ENCODE results near the gene ARAP3. TPM values are rescaled to one million over a fixed set of nuclear protein-coding genes. Genes with fewer than 3 reads are reported as not detected.

Gene ARAP3
- total RNA-seq, 1 experiment from 2014 or later: 27.6 TPM

DNA sequence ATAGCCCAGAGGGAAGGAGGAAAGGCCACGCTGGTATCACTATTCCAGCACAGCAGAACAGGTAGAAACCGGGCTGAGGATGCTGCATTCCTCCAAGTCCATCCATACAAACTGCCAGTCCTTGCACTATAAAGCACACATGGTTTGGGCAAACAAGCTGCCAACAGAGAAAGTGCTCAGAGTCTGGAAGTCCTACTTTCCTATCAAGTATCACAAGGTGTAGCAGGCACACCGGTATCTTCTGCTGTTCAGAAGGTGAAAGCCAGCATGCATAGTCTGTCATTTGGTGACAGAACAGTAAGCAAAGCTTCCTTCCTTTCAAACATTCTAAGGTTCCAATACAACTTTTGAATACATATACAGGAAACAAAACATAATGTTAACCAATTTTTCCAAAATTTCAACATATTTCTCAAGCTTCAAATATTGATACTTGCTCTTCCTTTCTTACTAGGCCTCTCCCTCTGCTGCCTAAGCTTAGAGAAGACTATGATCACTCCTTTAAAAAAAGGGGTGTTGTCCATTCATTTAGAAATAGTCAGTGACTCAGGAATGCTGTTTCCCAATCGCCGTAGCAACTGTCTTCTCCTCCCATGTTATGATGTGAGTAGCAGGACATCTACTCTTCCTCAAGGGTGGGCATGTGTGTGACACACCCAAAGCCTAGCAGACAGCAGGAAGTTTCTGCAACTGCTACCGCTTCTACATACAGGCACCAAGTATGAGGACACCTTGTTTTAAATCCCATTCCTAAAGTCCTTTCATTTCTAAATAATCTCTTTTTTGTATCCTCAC is 77.9 kb downstream of the ARAP3 start:
- H4K20me1 ChIP-seq (ENCODE audit: control insufficient read depth, insufficient read depth, insufficient read length): no peaks in the 10 kb centered on the region
- no peak overlapping the region for H3K56ac ChIP-seq (ENCODE audit: insufficient read length, low read depth, low read length)
- peaks cover 2% of the 10 kb centered on the region; the same call in 1 of the 2 replicates for H3K4me1 ChIP-seq (ENCODE audit: insufficient read depth, low read length)
- H3K14ac ChIP-seq (ENCODE audit: insufficient read depth, low read length): no peak overlapping the region
- peak; percentile 32 for DNase-seq
- H3K9ac ChIP-seq (ENCODE audit: extremely low read depth, insufficient read length, low read length): no peak overlapping the region
- H2AK5ac ChIP-seq (ENCODE audit: insufficient read length, low read length): no peak overlapping the region
- H3K79me1 ChIP-seq (ENCODE audit: insufficient read depth, low read depth, low read length, poor library complexity, severe bottlenecking): no peaks in the 10 kb centered on the region
- H2BK120ac ChIP-seq (ENCODE audit: low read depth, low read length, poor library complexity, severe bottlenecking): no peak overlapping the region
- peaks cover 17% of the 10 kb centered on the region; the same call in 1 of the 2 replicates for H3K79me2 ChIP-seq (ENCODE audit: insufficient read depth, low read length)
- H3K4me1 Mint-ChIP-seq: peaks cover 6 to 11% of the 10 kb centered on the region in 2 experiments
- H3K4me2 ChIP-seq (ENCODE audit: insufficient read depth, insufficient read length, low read length): no peak overlapping the region
- no peak overlapping the region for H3K4ac ChIP-seq (ENCODE audit: low read depth, low read length)
- no peak overlapping the region for H3K4me3 Mint-ChIP-seq
- H4K5ac ChIP-seq (ENCODE audit: insufficient read length, low read depth, low read length): no peak overlapping the region
- no CpG with 5 or more reads among the region's 6 CpGs for WGBS (ENCODE audit: extremely low coverage, insufficient read length, low lambda C conversion rate)
- no peak overlapping the region for H3K27ac ChIP-seq (ENCODE audit: insufficient read length, low read depth, low read length)
- H3K23ac ChIP-seq (ENCODE audit: insufficient read length, low read depth, low read length): no peak overlapping the region
- no peaks in the 10 kb centered on the region for H3K23me2 ChIP-seq (ENCODE audit: insufficient read length, low read depth, low read length, poor library complexity, severe bottlenecking)
- no peak overlapping the region for H3K18ac ChIP-seq (ENCODE audit: insufficient read length, low read depth, low read length)
- H2AFZ ChIP-seq (ENCODE audit: low read length): no peak overlapping the region
- H3K9me3 ChIP-seq (ENCODE audit: control insufficient read depth, low read depth, low read length): no peaks in the 10 kb centered on the region
- H3K27me3 ChIP-seq (ENCODE audit: insufficient read depth, low read length): no peaks in the 10 kb centered on the region
- no peaks in the 10 kb centered on the region for H3K9me3 Mint-ChIP-seq
- TF ChIP-seq, protein P1, sequence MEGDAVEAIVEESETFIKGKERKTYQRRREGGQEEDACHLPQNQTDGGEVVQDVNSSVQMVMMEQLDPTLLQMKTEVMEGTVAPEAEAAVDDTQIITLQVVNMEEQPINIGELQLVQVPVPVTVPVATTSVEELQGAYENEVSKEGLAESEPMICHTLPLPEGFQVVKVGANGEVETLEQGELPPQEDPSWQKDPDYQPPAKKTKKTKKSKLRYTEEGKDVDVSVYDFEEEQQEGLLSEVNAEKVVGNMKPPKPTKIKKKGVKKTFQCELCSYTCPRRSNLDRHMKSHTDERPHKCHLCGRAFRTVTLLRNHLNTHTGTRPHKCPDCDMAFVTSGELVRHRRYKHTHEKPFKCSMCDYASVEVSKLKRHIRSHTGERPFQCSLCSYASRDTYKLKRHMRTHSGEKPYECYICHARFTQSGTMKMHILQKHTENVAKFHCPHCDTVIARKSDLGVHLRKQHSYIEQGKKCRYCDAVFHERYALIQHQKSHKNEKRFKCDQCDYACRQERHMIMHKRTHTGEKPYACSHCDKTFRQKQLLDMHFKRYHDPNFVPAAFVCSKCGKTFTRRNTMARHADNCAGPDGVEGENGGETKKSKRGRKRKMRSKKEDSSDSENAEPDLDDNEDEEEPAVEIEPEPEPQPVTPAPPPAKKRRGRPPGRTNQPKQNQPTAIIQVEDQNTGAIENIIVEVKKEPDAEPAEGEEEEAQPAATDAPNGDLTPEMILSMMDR (conservative IDR thresholded peaks at IDR 0.05): no peak
- H3T11ph ChIP-seq (ENCODE audit: low read length): no peak overlapping the region
- no peaks in the 10 kb centered on the region for H3K27me3 Mint-ChIP-seq (ENCODE audit: low read depth)
- H2BK15ac ChIP-seq (ENCODE audit: low read depth, low read length): no peak overlapping the region
- no peak overlapping the region for H4K91ac ChIP-seq (ENCODE audit: insufficient read length, low read depth, low read length)
- no peak overlapping the region for H2BK20ac ChIP-seq (ENCODE audit: low read depth, low read length, poor library complexity, severe bottlenecking)
- no peak overlapping the region for H2BK12ac ChIP-seq (ENCODE audit: insufficient read length, low read depth, low read length)
- peak overlapping the region in 2 of 3 experiments; percentile 36 to 73; a peak in 3 of 7 replicates for H3K27ac Mint-ChIP-seq
- H2BK5ac ChIP-seq (ENCODE audit: insufficient read length, low read length): no peak overlapping the region
- no peaks in the 10 kb centered on the region for H3K36me3 Mint-ChIP-seq (ENCODE audit: insufficient read depth in 1 of 3, low read depth in 3 of 3)
- no peak overlapping the region for H4K8ac ChIP-seq (replicated peaks; ENCODE audit: insufficient read length, low read depth, low read length)

Other genes starting within 250 kb of the ARAP3 start
- gene PCDHGC3, start 206.3 kb downstream of the ARAP3 start, total RNA-seq (2021): 19.8 and 22.6 TPM in 2 replicates
- 4.0 and 4.3 TPM in 2 replicates for gene PCDHGC4, start 197.2 kb downstream of the ARAP3 start, total RNA-seq (2021)
- 0.57 and 0.66 TPM in 2 replicates for gene PCDHGC5, start 193.1 kb downstream of the ARAP3 start, total RNA-seq (2021)
- gene DIAPH1, start 63.2 kb downstream of the ARAP3 start, total RNA-seq (2021): 117 and 123 TPM in 2 replicates
- gene HDAC3, start 45.4 kb downstream of the ARAP3 start, total RNA-seq (2021): 98.3 and 98.5 TPM in 2 replicates
- gene RELL2, start 45.2 kb downstream of the ARAP3 start, total RNA-seq (2021): 9.8 and 11.1 TPM in 2 replicates
- gene FCHSD1, start 30.8 kb downstream of the ARAP3 start, total RNA-seq (2021): 23.1 and 23.4 TPM in 2 replicates
- gene PCDH1, start 196.2 kb upstream of the ARAP3 start, total RNA-seq (2021): 127 and 131 TPM in 2 replicates
- 72.7 and 75.3 TPM in 2 replicates for gene DELE1, start 241.6 kb upstream of the ARAP3 start, total RNA-seq (2021)

Measured in H9 (cell line).